Measurements from ENCODE around the gene SLC25A17. TPM values are rescaled to one million over a fixed set of nuclear protein-coding genes. Genes with fewer than 3 reads are reported as not detected.

The SLC25A17 gene
- total and polyA plus RNA-seq, 5 donors from 2014 or later, result 12.0 to 32.9 (median 23.3) TPM

- peaks cover 7% of the 10 kb centered on the region for H3K36me3 Mint-ChIP-seq
- H3K27me3 Mint-ChIP-seq, result no peaks in the 10 kb centered on the region
- H3K27ac Mint-ChIP-seq, result peak overlapping the region in 2 of 3 donors; percentile 48 to 96
- peak overlapping the region; percentile 95 to 99 (median 98) for H3K4me3 Mint-ChIP-seq
- DNase-seq (peak in 1 of 3 donors; percentile 10), ATAC-seq (ENCODE audit: low read depth in 2 of 2) (no peak)
- peak overlapping the region; percentile 87 for H3K4me3 ChIP-seq (ENCODE audit: low read depth, low read length)
- peaks cover 2% of the 10 kb centered on the region for H3K36me3 ChIP-seq (ENCODE audit: control insufficient read depth, insufficient read depth, low read length)
- peaks cover 31% of the 10 kb centered on the region for H3K4me1 ChIP-seq (ENCODE audit: control insufficient read depth, insufficient read depth, low read length, poor library complexity, severe bottlenecking)
- no peaks in the 10 kb centered on the region for H3K27me3 ChIP-seq (ENCODE audit: control insufficient read depth, insufficient read depth, low read length)
- no peak overlapping the region for H3K27ac ChIP-seq (ENCODE audit: insufficient read depth, low read length, poor library complexity, severe bottlenecking)
- peaks cover 16 to 55% (median 38%) of the 10 kb centered on the region in 4 donors for H3K4me1 Mint-ChIP-seq
- no peaks in the 10 kb centered on the region for H3K9me3 Mint-ChIP-seq
- H3K9me3 ChIP-seq (ENCODE audit: control insufficient read depth in 2 of 2, low read length in 2 of 2), result no peaks in the 10 kb centered on the region
Observed at GRCh38 chr22:40817737-40818136, 1.4 kb downstream of the SLC25A17 start.

GRCh38 chr22:40813912-40814315, 5.2 kb downstream of the SLC25A17 start:
- DNase-seq (no peak), ATAC-seq (ENCODE audit: low read depth in 2 of 2) (no peak)
- Mint-ChIP-seq H3K36me3 (peaks cover 10% of the 10 kb centered on the region), H3K27me3 (no peaks in the 10 kb centered on the region), H3K9me3 (no peaks in the 10 kb centered on the region), H3K4me1 (peaks cover 24 to 58% (median 42%) of the 10 kb centered on the region in 4 donors), H3K27ac (peak overlapping the region in 1 of 3 donors; percentile 48), H3K4me3 (peak overlapping the region in 1 of 4 donors; percentile 25)
- peaks cover 2% of the 10 kb centered on the region for H3K36me3 ChIP-seq (ENCODE audit: control insufficient read depth, insufficient read depth, low read length)
- no peak overlapping the region for H3K4me3 ChIP-seq (ENCODE audit: low read depth, low read length)
- H3K4me1 ChIP-seq (ENCODE audit: control insufficient read depth, insufficient read depth, low read length, poor library complexity, severe bottlenecking), result peaks cover 21% of the 10 kb centered on the region
- no peak overlapping the region for H3K27ac ChIP-seq (ENCODE audit: insufficient read depth, low read length, poor library complexity, severe bottlenecking)
- no peaks in the 10 kb centered on the region for H3K9me3 ChIP-seq (ENCODE audit: control insufficient read depth in 2 of 2, low read length in 2 of 2)
- no peaks in the 10 kb centered on the region for H3K27me3 ChIP-seq (ENCODE audit: control insufficient read depth, insufficient read depth, low read length)

GRCh38 chr22:40808018-40808841, 10.9 kb downstream of the SLC25A17 start:
- DNase-seq (no peak), ATAC-seq (ENCODE audit: low read depth in 2 of 2) (no peak)
- Histone ChIP-seq H3K4me1 (ENCODE audit: control insufficient read depth, insufficient read depth, low read length, poor library complexity, severe bottlenecking) (no peaks in the 10 kb centered on the region), H3K9me3 (ENCODE audit: control insufficient read depth in 2 of 2, low read length in 2 of 2) (no peaks in the 10 kb centered on the region), H3K27ac (ENCODE audit: insufficient read depth, low read length, poor library complexity, severe bottlenecking) (no peak overlapping the region), H3K27me3 (ENCODE audit: control insufficient read depth, insufficient read depth, low read length) (no peaks in the 10 kb centered on the region), H3K4me3 (ENCODE audit: low read depth, low read length) (no peak overlapping the region), H3K36me3 (ENCODE audit: control insufficient read depth, insufficient read depth, low read length) (peaks cover 11% of the 10 kb centered on the region)
- H3K27ac Mint-ChIP-seq, result peak overlapping the region in 1 of 3 donors; percentile 47
- peaks cover 9% of the 10 kb centered on the region for H3K36me3 Mint-ChIP-seq
- H3K27me3 Mint-ChIP-seq, result no peaks in the 10 kb centered on the region
- H3K4me3 Mint-ChIP-seq, result no peak overlapping the region
- peaks cover 16 to 25% (median 24%) of the 10 kb centered on the region in 4 donors for H3K4me1 Mint-ChIP-seq
- H3K9me3 Mint-ChIP-seq, result no peaks in the 10 kb centered on the region

- H3K27me3 ChIP-seq (ENCODE audit: control insufficient read depth, insufficient read depth, low read length), result no peaks in the 10 kb centered on the region
- Mint-ChIP-seq H3K4me3 (no peak overlapping the region), H3K9me3 (no peaks in the 10 kb centered on the region), H3K4me1 (peaks cover 11 to 23% (median 19%) of the 10 kb centered on the region in 4 donors), H3K27ac (no peak overlapping the region), H3K36me3 (peaks cover 10% of the 10 kb centered on the region), H3K27me3 (no peaks in the 10 kb centered on the region)
- peaks cover 11% of the 10 kb centered on the region for H3K36me3 ChIP-seq (ENCODE audit: control insufficient read depth, insufficient read depth, low read length)
- H3K9me3 ChIP-seq (ENCODE audit: control insufficient read depth in 2 of 2, low read length in 2 of 2), result no peaks in the 10 kb centered on the region
- no peaks in the 10 kb centered on the region for H3K4me1 ChIP-seq (ENCODE audit: control insufficient read depth, insufficient read depth, low read length, poor library complexity, severe bottlenecking)
- no peak overlapping the region for H3K27ac ChIP-seq (ENCODE audit: insufficient read depth, low read length, poor library complexity, severe bottlenecking)
- DNase-seq, result no peak
- H3K4me3 ChIP-seq (ENCODE audit: low read depth, low read length), result no peak overlapping the region
- ATAC-seq (ENCODE audit: low read depth in 2 of 2), result no peak
Observed at GRCh38 chr22:40806711-40807110, 12.4 kb downstream of the SLC25A17 start.

GRCh38 chr22:40805699-40806203, 13.4 kb downstream of the SLC25A17 start:
- no peaks in the 10 kb centered on the region for H3K27me3 Mint-ChIP-seq
- Histone ChIP-seq H3K27ac (ENCODE audit: insufficient read depth, low read length, poor library complexity, severe bottlenecking) (no peak overlapping the region), H3K4me1 (ENCODE audit: control insufficient read depth, insufficient read depth, low read length, poor library complexity, severe bottlenecking) (no peaks in the 10 kb centered on the region), H3K36me3 (ENCODE audit: control insufficient read depth, insufficient read depth, low read length) (peaks cover 11% of the 10 kb centered on the region), H3K9me3 (ENCODE audit: control insufficient read depth in 2 of 2, low read length in 2 of 2) (no peaks in the 10 kb centered on the region), H3K4me3 (ENCODE audit: low read depth, low read length) (no peak overlapping the region), H3K27me3 (ENCODE audit: control insufficient read depth, insufficient read depth, low read length) (no peaks in the 10 kb centered on the region)
- H3K27ac Mint-ChIP-seq, result peak overlapping the region in 1 of 3 donors; percentile 3
- H3K36me3 Mint-ChIP-seq, result peaks cover 10% of the 10 kb centered on the region
- no peaks in the 10 kb centered on the region for H3K9me3 Mint-ChIP-seq
- ATAC-seq (ENCODE audit: low read depth in 2 of 2), result no peak
- H3K4me3 Mint-ChIP-seq, result no peak overlapping the region
- H3K4me1 Mint-ChIP-seq, result peaks cover 11 to 18% (median 17%) of the 10 kb centered on the region in 4 donors
- DNase-seq, result no peak

GRCh38 chr22:40805239-40805638, 13.9 kb downstream of the SLC25A17 start:
- no peak for DNase-seq
- H3K4me3 ChIP-seq (ENCODE audit: low read depth, low read length), result no peak overlapping the region
- no peak overlapping the region for H3K27ac Mint-ChIP-seq
- H3K27me3 Mint-ChIP-seq, result no peaks in the 10 kb centered on the region
- H3K27ac ChIP-seq (ENCODE audit: insufficient read depth, low read length, poor library complexity, severe bottlenecking), result no peak overlapping the region
- no peaks in the 10 kb centered on the region for H3K27me3 ChIP-seq (ENCODE audit: control insufficient read depth, insufficient read depth, low read length)
- H3K36me3 ChIP-seq (ENCODE audit: control insufficient read depth, insufficient read depth, low read length), result peaks cover 11% of the 10 kb centered on the region
- H3K36me3 Mint-ChIP-seq, result peaks cover 10% of the 10 kb centered on the region
- H3K4me3 Mint-ChIP-seq, result no peak overlapping the region
- H3K9me3 Mint-ChIP-seq, result no peaks in the 10 kb centered on the region
- H3K4me1 ChIP-seq (ENCODE audit: control insufficient read depth, insufficient read depth, low read length, poor library complexity, severe bottlenecking), result no peaks in the 10 kb centered on the region
- H3K9me3 ChIP-seq (ENCODE audit: control insufficient read depth in 2 of 2, low read length in 2 of 2), result no peaks in the 10 kb centered on the region
- ATAC-seq (ENCODE audit: low read depth in 2 of 2), result no peak
- H3K4me1 Mint-ChIP-seq, result peaks cover 11 to 18% (median 17%) of the 10 kb centered on the region in 4 donors

- peaks cover 12% of the 10 kb centered on the region for H3K36me3 ChIP-seq (ENCODE audit: control insufficient read depth, insufficient read depth, low read length)
- no peak overlapping the region for H3K4me3 Mint-ChIP-seq
- H3K4me1 Mint-ChIP-seq, result peaks cover 10 to 15% (median 12%) of the 10 kb centered on the region in 4 donors
- H3K27ac ChIP-seq (ENCODE audit: insufficient read depth, low read length, poor library complexity, severe bottlenecking), result no peak overlapping the region
- peaks cover 14% of the 10 kb centered on the region for H3K36me3 Mint-ChIP-seq
- H3K27me3 ChIP-seq (ENCODE audit: control insufficient read depth, insufficient read depth, low read length), result no peaks in the 10 kb centered on the region
- H3K27ac Mint-ChIP-seq, result no peak overlapping the region
- H3K9me3 Mint-ChIP-seq, result no peaks in the 10 kb centered on the region
- no peaks in the 10 kb centered on the region for H3K9me3 ChIP-seq (ENCODE audit: control insufficient read depth in 2 of 2, low read length in 2 of 2)
- no peaks in the 10 kb centered on the region for H3K27me3 Mint-ChIP-seq
- no peak for ATAC-seq (ENCODE audit: low read depth in 2 of 2)
- no peaks in the 10 kb centered on the region for H3K4me1 ChIP-seq (ENCODE audit: control insufficient read depth, insufficient read depth, low read length, poor library complexity, severe bottlenecking)
- no peak for DNase-seq
- H3K4me3 ChIP-seq (ENCODE audit: low read depth, low read length), result no peak overlapping the region
Observed at GRCh38 chr22:40803321-40803720, 15.8 kb downstream of the SLC25A17 start.

Measured in CD4-positive, CD25-positive, alpha-beta regulatory T cell (primary cell).